Natural killer cell treated with Interleukin-12 subunit alpha and Interleukin-12 subunit beta and Interleukin-15 and Interleukin-18, amount 100 ng/mL, for 72 hours (primary cell): ENCODE data around the gene DNAJC18. TPM values are rescaled to one million over a fixed set of nuclear protein-coding genes. Genes with fewer than 3 reads are reported as not detected.
A peak's percentile ranks its signal among the peaks of the same experiment; 100 is the strongest.
"Not testable (repeated sequence)": the region's sequence is repeated elsewhere in the genome, so short reads cannot be mapped to it uniquely, and the experiment has no call there.

Experiments
- ATAC-seq, 2 donors: fragments of 150-1000 bp; cut with Tn5 transposase in 1 of 2; sonication (Bioruptor Pico), chemical (Tn5 transposase) in 1 of 2; 2 replicates each; pipeline ENCODE4 v1.10.0; 2021
- DNase-seq: peaks from one replicate; pipeline ENCODE4 v3.0.0; 2022; ENCODE audit warnings: low spot score
- H3K27ac Mint-ChIP-seq, 2 donors: 1 replicate in 1 of 2; 2 replicates in 1 of 2; pipeline ENCODE4 v1.8.0; 2022; ENCODE audit warnings: mixed read lengths in 2 of 2, mild to moderate bottlenecking in 1 of 2, moderate library complexity in 1 of 2
- H3K27me3 Mint-ChIP-seq, 2 donors: 1 replicate in 1 of 2; 2 replicates in 1 of 2; pipeline ENCODE4 v1.8.0; 2022; ENCODE audit warnings: mixed read lengths in 2 of 2
- H3K36me3 Mint-ChIP-seq: one replicate; pipeline ENCODE4 v1.8.0; 2022; ENCODE audit warnings: mixed read lengths
- H3K4me1 Mint-ChIP-seq, 2 donors: 1 replicate in 1 of 2; 2 replicates in 1 of 2; pipeline ENCODE4 v1.8.0; 2022; ENCODE audit warnings: low read depth in 2 of 2, mixed read lengths in 2 of 2, mild to moderate bottlenecking in 1 of 2
- H3K4me3 Mint-ChIP-seq: one replicate; pipeline ENCODE4 v1.8.0; 2022; ENCODE audit warnings: mixed read lengths
- H3K9me3 Mint-ChIP-seq: 2 replicates; pipeline ENCODE4 v1.8.0; 2022; ENCODE audit warnings: mixed read lengths
- total RNA-seq, 2 donors: library from RNA; stranded (reverse); gene quantifications; one replicate each; pipeline ENCODE4 v1.2.3, GENCODE V29; 2022

Gene DNAJC18
- total RNA-seq, 2 donors from 2014 or later, result 11.9 to 12.6 TPM

DNA sequence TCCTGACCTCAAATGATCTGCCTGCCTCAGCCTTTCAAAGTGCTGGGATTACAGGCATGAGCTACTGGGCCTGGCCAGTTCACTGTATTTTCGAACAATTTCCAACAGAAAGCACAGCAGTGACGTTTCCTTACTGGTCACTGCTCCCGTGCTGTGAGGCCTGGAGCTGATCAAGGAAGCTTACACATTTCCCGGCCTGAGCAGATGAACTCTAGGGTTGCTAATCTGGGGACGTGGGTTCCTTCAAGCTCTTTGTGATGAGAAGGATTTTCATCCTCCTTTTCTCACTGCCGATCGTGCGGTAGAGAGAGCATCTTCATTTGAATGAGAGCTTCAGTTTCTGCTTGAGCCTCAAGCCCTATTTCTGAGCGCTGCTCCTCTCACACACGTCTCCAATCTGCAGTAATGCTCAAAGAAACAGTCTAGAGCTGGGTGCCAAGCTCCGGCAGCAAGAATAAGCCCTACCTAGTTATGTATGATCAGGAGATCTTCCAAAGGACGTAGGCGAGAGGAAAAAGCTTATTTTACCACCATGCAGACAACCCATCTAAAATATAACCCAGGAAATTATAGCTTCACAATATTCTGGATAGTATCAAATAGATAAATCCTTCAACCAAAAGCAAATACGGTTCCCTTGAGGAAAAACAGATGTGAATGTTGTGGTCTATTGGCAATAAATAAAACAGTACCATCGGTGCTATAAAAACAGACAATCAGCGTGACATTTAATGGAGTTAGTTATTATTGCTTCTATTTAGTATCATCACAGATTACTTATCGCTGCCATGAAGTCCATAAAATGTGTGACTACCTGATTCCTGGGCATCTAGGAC lies 28.1 kb downstream of the DNAJC18 start:
- Mint-ChIP-seq H3K4me1 (peaks cover 3 to 11% of the 10 kb centered on the region in 2 donors), H3K9me3 (no peaks in the 10 kb centered on the region), H3K36me3 (no peaks in the 10 kb centered on the region), H3K27me3 (no peaks in the 10 kb centered on the region), H3K27ac (no peak overlapping the region), H3K4me3 (no peak overlapping the region)
- ATAC-seq, result no peak
- no peak for DNase-seq

DNA sequence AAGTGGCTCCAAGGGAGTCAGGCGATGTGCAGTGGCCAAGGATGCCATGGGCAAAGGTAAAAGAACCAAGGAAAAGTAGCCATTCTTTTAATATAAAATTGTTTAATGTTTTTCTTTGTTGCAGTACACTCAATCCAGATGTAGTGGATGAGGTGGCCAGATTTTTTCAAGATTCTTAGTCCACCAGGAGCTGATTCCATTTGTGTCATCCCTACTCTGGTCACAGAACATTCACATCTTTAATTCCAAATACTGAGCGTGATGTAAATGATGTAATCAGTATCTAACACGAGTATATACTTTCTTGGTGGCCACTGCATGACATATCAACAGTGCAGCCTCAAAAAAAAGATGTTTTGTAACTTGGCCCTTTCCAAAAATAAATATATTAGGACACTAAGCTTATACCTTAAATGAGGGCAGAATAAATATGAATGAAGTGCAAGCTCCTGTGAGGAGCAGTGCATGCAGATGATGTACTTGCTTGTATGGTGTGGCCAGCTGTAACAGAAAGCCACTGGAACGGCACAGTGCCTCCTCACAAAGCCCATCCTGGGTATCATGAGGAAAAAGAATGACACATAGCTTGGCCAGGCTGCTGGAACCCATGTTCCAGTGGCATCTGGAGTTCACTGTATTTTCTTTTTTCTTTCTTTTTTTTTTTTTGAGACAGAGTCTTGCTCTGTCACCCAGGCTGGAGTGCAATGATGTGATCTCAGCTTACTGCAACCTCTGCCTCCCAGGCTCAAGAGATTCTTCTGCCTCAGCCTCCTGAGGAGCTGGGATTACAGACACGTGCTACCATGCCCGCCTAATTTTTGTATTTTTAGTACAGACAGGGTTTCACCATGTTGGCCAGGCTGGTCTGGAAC lies 29.0 kb downstream of the DNAJC18 start:
- no peaks in the 10 kb centered on the region for H3K36me3 Mint-ChIP-seq
- H3K4me3 Mint-ChIP-seq, result no peak overlapping the region
- DNase-seq (no peak), ATAC-seq (no peak)
- H3K4me1 Mint-ChIP-seq, result peaks cover 3 to 5% of the 10 kb centered on the region in 2 donors
- no peaks in the 10 kb centered on the region for H3K27me3 Mint-ChIP-seq
- no peaks in the 10 kb centered on the region for H3K9me3 Mint-ChIP-seq
- no peak overlapping the region for H3K27ac Mint-ChIP-seq

DNA sequence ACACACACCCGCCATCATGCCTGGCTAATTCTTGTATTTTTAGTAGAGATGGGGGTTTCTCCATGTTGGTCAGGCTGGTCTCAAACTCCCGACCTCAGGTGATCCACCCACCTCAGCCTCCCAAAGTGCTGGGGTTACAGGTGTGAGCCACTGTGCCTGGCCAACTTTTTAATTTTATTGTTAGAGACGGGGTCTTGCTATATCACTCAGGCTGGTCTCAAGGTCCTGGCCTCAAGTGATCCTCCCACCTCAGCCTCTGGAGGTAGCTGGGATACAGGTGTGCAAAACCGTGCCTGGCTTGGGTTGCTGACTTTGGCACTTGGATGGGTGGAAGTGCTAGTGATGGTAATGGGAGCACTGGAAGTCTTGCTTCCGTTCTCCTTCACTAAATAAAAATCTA lies 30.2 kb downstream of the DNAJC18 start:
- not testable (repeated sequence) for H3K9me3 Mint-ChIP-seq, H3K27ac Mint-ChIP-seq, ATAC-seq, DNase-seq, H3K36me3 Mint-ChIP-seq, H3K27me3 Mint-ChIP-seq, H3K4me3 Mint-ChIP-seq, H3K4me1 Mint-ChIP-seq

DNA sequence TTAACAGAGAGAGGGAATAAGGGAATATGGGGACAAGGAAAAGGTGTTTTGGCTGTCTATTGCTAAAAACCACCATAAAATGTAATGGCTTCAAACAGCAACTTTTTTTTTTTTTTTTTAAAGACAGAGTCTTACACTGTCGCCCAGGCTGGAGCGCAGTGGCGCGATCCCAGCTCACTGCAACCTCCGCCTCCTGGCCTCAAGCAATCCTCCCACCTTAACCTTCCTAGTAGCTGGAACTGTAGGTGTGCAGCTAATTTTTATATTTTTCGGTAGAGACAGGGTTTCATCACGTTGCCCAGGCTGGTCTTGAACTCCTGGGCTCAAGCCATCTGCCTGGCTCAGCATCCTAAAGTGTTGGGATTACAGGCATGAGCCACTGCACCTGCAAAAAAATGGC lies 31.1 kb downstream of the DNAJC18 start:
- Mint-ChIP-seq H3K4me3 (no peak overlapping the region), H3K36me3 (no peaks in the 10 kb centered on the region), H3K27me3 (no peaks in the 10 kb centered on the region), H3K4me1 (peaks cover 12 to 16% of the 10 kb centered on the region in 2 donors), H3K9me3 (no peaks in the 10 kb centered on the region), H3K27ac (no peak overlapping the region)
- peak; percentile 20 for DNase-seq
- ATAC-seq, result no peak

DNA sequence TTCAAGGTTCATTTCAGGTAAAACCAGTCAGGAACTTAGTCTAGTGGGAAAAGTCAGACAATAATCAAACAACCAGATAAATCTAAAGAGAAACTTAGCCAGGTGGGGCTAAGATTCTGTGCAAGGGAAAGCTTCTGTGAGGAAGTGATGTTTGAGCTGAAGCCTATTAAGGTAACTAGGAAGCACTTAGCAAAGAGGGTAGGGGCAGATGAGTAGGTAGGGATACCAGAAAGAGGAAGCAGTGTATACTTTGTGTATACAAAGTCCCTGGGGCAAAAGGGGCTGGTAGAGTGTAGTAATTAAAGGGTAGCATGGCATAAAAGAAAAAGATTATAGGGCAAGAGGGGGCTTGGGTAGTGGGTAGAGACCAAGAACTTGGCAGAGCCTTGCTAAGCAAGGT lies 31.8 kb downstream of the DNAJC18 start:
- Mint-ChIP-seq H3K4me3 (no peak overlapping the region), H3K4me1 (peaks cover 18 to 22% of the 10 kb centered on the region in 2 donors)

DNA sequence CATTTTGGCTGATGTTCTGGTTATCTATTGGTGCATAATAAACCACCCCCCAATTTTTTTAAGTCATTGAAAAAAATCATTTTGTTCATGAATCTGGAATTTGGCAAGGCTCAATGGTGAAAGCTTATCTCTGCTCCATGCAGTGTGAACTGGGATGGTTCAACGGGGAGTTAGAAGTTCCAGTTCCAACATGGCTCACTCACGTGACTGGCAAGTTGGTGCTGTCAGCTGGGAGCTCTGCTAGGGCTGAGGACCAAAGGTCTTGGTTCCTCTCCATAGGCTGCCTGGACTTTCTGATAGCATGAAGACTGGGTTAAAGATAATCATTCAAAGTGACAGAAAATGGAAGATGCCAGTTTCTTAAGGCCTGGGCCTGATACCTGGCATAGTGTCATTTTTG lies 32.4 kb downstream of the DNAJC18 start:
- Mint-ChIP-seq H3K27ac (no peak overlapping the region), H3K9me3 (no peaks in the 10 kb centered on the region), H3K4me1 (peaks cover 20 to 25% of the 10 kb centered on the region in 2 donors), H3K4me3 (no peak overlapping the region), H3K27me3 (no peaks in the 10 kb centered on the region), H3K36me3 (no peaks in the 10 kb centered on the region)
- ATAC-seq (no peak), DNase-seq (peak; percentile 6)

More for the DNA sequence above, 31.8 kb downstream of the DNAJC18 start:
- no peaks in the 10 kb centered on the region for H3K27me3 Mint-ChIP-seq
- H3K9me3 Mint-ChIP-seq, result no peaks in the 10 kb centered on the region
- ATAC-seq (no peak), DNase-seq (peak; percentile 31)
- no peaks in the 10 kb centered on the region for H3K36me3 Mint-ChIP-seq
- H3K27ac Mint-ChIP-seq, result no peak overlapping the region

DNA sequence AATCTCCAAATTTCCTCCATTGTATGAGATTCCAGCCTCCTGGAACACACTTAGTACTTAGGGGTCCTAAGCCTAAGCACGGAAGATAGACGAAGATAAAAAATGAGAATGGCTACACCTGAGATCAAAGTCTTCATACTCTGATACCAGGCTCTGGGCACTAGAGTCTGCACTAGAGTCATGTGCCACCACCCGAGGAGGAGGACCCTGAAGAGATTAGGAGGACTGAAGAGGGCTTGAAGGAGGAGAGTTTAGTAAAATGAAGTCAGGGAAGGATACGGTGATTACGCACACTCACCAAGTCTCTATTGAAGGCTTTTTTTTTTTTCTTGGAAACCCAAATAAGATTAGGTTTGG lies 34.9 kb downstream of the DNAJC18 start:
- Mint-ChIP-seq H3K27ac (peak overlapping the region; percentile 94 to 95), H3K27me3 (no peaks in the 10 kb centered on the region), H3K36me3 (no peaks in the 10 kb centered on the region), H3K4me3 (peak overlapping the region; percentile 92), H3K4me1 (peaks cover 26 to 31% of the 10 kb centered on the region in 2 donors), H3K9me3 (no peaks in the 10 kb centered on the region)
- ATAC-seq (no peak), DNase-seq (no peak)

DNA sequence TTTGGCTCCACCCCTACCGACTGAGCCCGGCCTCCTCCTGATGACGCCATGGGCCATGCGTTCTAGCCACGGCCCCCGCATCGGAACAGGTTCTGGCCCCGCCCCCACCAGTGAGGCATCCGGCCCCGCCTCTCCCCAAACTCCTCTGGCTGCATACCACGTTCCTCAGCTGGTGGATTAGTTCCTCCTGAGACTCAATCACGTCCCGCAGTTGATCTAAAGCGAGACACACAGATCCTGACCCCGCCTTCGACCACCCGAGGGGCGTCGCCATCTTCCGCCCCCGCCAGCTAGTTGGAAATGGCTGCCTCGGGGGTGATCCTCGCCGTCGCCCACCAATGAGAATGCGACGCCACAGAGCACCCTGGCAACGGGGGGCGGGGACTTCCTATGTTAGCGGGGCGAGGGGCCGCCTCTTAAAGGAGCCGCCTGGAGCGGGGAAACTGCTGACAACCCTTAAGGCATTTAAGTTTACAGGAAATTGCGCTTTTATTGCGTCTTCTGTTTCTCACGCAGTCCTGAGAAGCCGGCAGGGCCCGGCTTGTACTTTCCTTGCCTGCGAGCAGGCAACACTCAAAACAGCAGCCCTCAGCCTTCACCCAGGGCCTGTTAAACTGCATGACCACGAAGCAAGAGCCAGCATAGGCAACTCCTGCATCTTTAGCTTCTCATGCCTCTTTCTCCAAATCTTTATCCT lies 35.4 kb downstream of the DNAJC18 start, which contains the start of gene SPATA24:
Gene SPATA24 (minus strand): TSS at position 303 of the 697 bp plus-strand sequence. CDS start 29 bp downstream, at position 274.
- H3K4me3 Mint-ChIP-seq, result peak within 1 kb of the TSS; percentile 92
- peak within 1 kb of the TSS; percentile 94 to 95 for H3K27ac Mint-ChIP-seq
- H3K36me3 Mint-ChIP-seq, result no peaks in the 10 kb centered on the region
- no peaks in the 10 kb centered on the region for H3K27me3 Mint-ChIP-seq
- DNase-seq (peak; percentile 99), ATAC-seq (peak; percentile 96 to 97)
- peaks cover 30 to 36% of the 10 kb centered on the region in 2 donors for H3K4me1 Mint-ChIP-seq
- no peaks in the 10 kb centered on the region for H3K9me3 Mint-ChIP-seq

DNA sequence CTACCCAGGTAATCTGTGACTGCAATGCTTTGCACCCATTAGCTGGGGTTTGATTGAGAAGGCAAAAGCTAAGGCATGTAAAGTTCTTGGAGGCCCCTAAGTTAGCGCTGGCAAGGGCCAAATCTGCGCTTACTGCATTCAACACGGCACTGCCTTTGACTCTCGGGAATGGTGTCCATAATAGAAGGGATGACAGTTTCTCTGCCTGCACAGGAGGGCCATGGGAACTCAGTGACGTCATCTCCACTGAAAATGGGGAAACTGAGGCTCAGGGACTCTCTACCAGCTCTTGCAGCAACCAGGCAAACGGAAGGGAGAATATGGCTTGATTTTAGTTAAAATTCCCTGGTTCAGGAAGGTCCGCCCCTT lies 35.9 kb downstream of the DNAJC18 start:
- H3K36me3 Mint-ChIP-seq, result no peaks in the 10 kb centered on the region
- H3K9me3 Mint-ChIP-seq, result no peaks in the 10 kb centered on the region
- peaks cover 30 to 36% of the 10 kb centered on the region in 2 donors for H3K4me1 Mint-ChIP-seq
- peak overlapping the region; percentile 92 for H3K4me3 Mint-ChIP-seq
- no peak for ATAC-seq
- H3K27me3 Mint-ChIP-seq, result no peaks in the 10 kb centered on the region
- peak overlapping the region; percentile 94 to 95 for H3K27ac Mint-ChIP-seq
- DNase-seq, result no peak

DNA sequence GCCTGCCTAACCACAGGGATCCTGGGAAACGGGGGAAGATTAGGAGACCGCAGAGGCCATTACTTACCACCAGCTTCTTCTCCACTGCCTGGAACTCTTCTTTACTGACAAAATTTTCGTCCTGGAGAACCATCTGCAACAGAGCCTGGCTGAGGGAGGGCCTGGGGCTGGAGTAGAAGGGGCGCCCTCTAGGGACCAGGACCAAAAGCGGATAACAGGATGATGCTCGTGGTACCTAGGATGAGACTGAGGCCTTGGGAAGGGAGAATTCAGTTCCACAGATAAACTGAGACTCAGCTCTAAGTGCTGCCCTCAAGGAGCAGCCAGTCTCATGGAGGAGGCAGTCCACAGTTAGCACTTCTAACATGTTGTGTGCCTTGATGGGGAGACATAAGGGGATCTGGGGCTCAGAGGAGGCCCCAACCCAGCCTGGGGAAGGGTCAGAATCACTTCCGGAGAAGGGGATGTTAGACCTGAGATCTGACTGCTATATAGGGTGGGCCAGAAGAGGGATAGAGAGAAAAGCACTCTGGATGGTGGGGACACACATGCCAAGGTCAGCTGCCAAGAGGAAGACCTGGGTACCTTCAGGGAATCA lies 36.7 kb downstream of the DNAJC18 start:
- peaks cover 33 to 40% of the 10 kb centered on the region in 2 donors for H3K4me1 Mint-ChIP-seq
- H3K27ac Mint-ChIP-seq, result peak overlapping the region; percentile 94 to 95
- ATAC-seq (no peak), DNase-seq (no peak)
- no peaks in the 10 kb centered on the region for H3K27me3 Mint-ChIP-seq
- no peaks in the 10 kb centered on the region for H3K36me3 Mint-ChIP-seq
- no peaks in the 10 kb centered on the region for H3K9me3 Mint-ChIP-seq
- peak overlapping the region; percentile 92 for H3K4me3 Mint-ChIP-seq

DNA sequence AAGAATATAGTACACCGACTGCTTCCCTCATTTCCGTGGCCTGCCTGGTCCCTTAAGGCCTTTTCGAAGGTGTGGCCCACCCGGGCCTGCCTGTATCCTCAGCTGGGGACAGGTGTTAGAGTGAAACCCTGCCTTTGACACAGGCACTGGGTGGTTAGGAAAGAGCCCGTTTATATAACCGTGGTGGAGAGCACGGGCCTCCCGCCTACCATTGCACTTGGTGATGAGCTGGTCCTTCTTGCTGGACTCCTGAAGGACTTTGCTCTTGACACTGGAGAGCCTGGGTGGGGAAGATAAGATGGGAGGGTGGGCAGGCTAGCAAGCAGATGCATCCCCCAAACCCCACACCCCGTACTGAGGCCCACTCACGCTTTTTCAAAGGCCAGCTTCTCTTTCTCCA lies 37.8 kb downstream of the DNAJC18 start:
- no peaks in the 10 kb centered on the region for H3K9me3 Mint-ChIP-seq
- H3K36me3 Mint-ChIP-seq, result no peaks in the 10 kb centered on the region
- H3K4me3 Mint-ChIP-seq, result no peak overlapping the region
- no peaks in the 10 kb centered on the region for H3K27me3 Mint-ChIP-seq
- H3K4me1 Mint-ChIP-seq, result peaks cover 35 to 47% of the 10 kb centered on the region in 2 donors
- DNase-seq, result no peak
- H3K27ac Mint-ChIP-seq, result no peak overlapping the region
- ATAC-seq, result no peak

DNA sequence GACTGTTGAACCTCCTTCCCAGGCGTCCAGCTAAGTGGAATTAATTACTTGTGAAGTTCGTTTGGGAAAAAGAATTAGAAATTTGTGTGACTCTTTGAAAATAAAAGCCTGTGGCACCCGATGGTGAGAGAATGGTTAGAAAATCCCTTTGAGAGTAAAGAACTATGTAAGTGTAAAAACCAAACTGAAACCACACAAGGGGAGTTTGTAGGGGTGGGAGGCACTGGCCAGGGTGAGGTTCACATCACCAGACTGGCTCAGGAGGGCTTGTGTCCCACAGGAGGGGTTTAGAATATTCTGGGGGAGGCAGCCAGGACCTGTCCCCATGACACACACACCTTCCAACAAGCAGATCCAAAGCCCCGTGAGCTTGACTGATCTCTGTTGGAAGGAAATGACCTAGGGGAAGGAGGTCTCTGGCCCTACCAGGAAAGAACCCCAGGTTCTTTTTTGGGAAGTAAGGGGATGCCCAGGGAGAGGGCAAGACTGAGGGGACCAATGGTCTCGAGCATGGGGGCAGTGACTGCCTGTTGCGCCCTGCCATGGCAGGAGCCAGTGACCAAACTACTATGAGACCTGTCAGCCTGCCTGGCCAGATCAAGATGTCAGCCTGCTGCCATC lies 39.7 kb downstream of the DNAJC18 start:
- Mint-ChIP-seq H3K36me3 (no peaks in the 10 kb centered on the region), H3K4me3 (peak overlapping the region; percentile 62), H3K9me3 (no peaks in the 10 kb centered on the region), H3K4me1 (peaks cover 38 to 52% of the 10 kb centered on the region in 2 donors), H3K27me3 (no peaks in the 10 kb centered on the region), H3K27ac (peak overlapping the region; percentile 62 to 81)
- ATAC-seq (no peak), DNase-seq (no peak)

DNA sequence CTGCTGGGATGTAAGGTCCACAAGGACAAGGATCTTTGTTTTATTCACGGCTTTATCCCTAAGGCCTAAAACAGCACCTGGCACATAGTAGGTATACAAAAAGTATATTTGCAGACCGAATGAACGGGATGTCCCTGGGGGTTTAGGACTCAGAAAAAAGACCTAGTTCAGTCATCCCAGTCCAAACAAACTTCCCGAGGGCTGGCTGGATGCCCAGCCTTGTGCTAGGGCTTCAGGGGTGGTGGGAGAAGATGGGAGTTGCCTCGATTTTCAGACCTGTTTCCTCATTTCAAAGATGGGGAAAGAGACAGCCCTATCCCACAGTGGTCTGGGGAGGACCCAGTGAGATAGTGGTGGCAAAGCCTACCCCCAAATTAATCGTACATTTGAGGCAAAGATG lies 41.4 kb downstream of the DNAJC18 start:
- DNase-seq (no peak), ATAC-seq (no peak)
- Mint-ChIP-seq H3K4me1 (peaks cover 28 to 35% of the 10 kb centered on the region in 2 donors), H3K27ac (no peak overlapping the region), H3K9me3 (no peaks in the 10 kb centered on the region), H3K36me3 (no peaks in the 10 kb centered on the region), H3K27me3 (no peaks in the 10 kb centered on the region), H3K4me3 (no peak overlapping the region)
